ENCODE data around the gene KRABD2.

GRCh38 chr17:8382052-8382879, 5.8 kb upstream of the KRABD2 start:
- TF ChIP-seq EZH2phosphoT487 (IDR thresholded peaks at IDR 0.05; ENCODE audit: insufficient read depth, low read depth) (no peak), EZH2 (IDR thresholded peaks at IDR 0.05; ENCODE audit: insufficient read depth, poor library complexity, severe bottlenecking) (no peak)
